ENCODE measurements around the gene ATRNL1. TPM values are rescaled to one million over a fixed set of nuclear protein-coding genes. Genes with fewer than 3 reads are reported as not detected.

The ATRNL1 gene
- total and polyA plus RNA-seq, 4 donors: 0.40 to 26.9 (median 5.3) TPM

- Histone ChIP-seq H3K9ac (ENCODE audit: low read depth in 1 of 2, low read length in 2 of 2) (no peak overlapping the region), H3K4me1 (ENCODE audit: control insufficient read depth in 4 of 4, insufficient read depth in 4 of 4, low read length in 3 of 4) (no peaks in the 10 kb centered on the region), H3K36me3 (ENCODE audit: control insufficient read depth in 4 of 4, insufficient read depth in 3 of 4, low read depth in 1 of 4, low read length in 3 of 4) (no peaks in the 10 kb centered on the region), H3K27ac (ENCODE audit: low read depth in 1 of 2, low read length in 2 of 2) (no peak overlapping the region), H3K9me3 (ENCODE audit: control insufficient read depth in 4 of 4, low read length in 3 of 4) (no peaks in the 10 kb centered on the region), H3K4me3 (ENCODE audit: low read depth in 1 of 3, low read length in 3 of 3) (no peak overlapping the region), H3K27me3 (ENCODE audit: control insufficient read depth in 4 of 4, insufficient read depth in 4 of 4, low read length in 3 of 4) (no peaks in the 10 kb centered on the region)
- no peak for DNase-seq (ENCODE audit: low spot score)
- WGBS: 83% methylated on average over 7 of the region's 7 CpGs
- TF ChIP-seq RAD21 (IDR thresholded peaks at IDR 0.05): no peak
These were observed 846.1 kb downstream of the ATRNL1 start for GRCh38 chr10:115939101-115939854.

DNA sequence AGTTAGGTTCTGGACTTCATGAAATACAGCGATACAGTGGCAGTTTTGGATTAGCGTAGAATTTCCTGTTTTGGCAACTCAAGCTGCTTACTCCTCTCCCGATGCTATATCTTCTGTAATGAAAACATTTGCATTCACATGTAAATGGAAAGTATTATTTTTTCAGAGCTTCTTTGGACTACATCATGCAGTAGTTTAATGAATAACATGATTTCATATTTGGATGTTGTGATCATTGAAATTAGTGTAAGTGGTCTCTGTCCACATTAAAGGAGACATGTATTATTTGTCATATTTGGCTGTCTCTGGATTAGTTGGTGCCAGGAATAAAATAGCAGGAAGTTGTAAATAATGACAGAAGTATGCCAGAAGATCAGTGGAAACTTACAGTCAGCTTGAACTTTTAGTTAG lies 848.2 kb downstream of the ATRNL1 start:
- no peaks in the 10 kb centered on the region for H3K4me1 ChIP-seq (ENCODE audit: control insufficient read depth in 4 of 4, insufficient read depth in 4 of 4, low read length in 3 of 4)
- no peak overlapping the region for H3K9ac ChIP-seq (ENCODE audit: low read depth in 1 of 2, low read length in 2 of 2)
- H3K36me3 ChIP-seq (ENCODE audit: control insufficient read depth in 4 of 4, insufficient read depth in 3 of 4, low read depth in 1 of 4, low read length in 3 of 4): no peaks in the 10 kb centered on the region
- H3K27me3 ChIP-seq (ENCODE audit: control insufficient read depth in 4 of 4, insufficient read depth in 4 of 4, low read length in 3 of 4): no peaks in the 10 kb centered on the region
- DNase-seq (ENCODE audit: low spot score): no peak
- H3K9me3 ChIP-seq (ENCODE audit: control insufficient read depth in 4 of 4, low read length in 3 of 4): no peaks in the 10 kb centered on the region
- H3K4me3 ChIP-seq (ENCODE audit: low read depth in 1 of 3, low read length in 3 of 3): no peak overlapping the region
- TF ChIP-seq RAD21 (IDR thresholded peaks at IDR 0.05) (no peak), GABPA (IDR thresholded peaks at IDR 0.05 in 1 of 2, conservative IDR thresholded peaks at IDR 0.05 in 1 of 2) (no peak), JUND (IDR thresholded peaks at IDR 0.05) (no peak), YY1 (IDR thresholded peaks at IDR 0.05) (no peak), FOXA2 (IDR thresholded peaks at IDR 0.05) (no peak)
- TF ChIP-seq, protein P1, sequence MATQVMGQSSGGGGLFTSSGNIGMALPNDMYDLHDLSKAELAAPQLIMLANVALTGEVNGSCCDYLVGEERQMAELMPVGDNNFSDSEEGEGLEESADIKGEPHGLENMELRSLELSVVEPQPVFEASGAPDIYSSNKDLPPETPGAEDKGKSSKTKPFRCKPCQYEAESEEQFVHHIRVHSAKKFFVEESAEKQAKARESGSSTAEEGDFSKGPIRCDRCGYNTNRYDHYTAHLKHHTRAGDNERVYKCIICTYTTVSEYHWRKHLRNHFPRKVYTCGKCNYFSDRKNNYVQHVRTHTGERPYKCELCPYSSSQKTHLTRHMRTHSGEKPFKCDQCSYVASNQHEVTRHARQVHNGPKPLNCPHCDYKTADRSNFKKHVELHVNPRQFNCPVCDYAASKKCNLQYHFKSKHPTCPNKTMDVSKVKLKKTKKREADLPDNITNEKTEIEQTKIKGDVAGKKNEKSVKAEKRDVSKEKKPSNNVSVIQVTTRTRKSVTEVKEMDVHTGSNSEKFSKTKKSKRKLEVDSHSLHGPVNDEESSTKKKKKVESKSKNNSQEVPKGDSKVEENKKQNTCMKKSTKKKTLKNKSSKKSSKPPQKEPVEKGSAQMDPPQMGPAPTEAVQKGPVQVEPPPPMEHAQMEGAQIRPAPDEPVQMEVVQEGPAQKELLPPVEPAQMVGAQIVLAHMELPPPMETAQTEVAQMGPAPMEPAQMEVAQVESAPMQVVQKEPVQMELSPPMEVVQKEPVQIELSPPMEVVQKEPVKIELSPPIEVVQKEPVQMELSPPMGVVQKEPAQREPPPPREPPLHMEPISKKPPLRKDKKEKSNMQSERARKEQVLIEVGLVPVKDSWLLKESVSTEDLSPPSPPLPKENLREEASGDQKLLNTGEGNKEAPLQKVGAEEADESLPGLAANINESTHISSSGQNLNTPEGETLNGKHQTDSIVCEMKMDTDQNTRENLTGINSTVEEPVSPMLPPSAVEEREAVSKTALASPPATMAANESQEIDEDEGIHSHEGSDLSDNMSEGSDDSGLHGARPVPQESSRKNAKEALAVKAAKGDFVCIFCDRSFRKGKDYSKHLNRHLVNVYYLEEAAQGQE (IDR thresholded peaks at IDR 0.05): no peak
- TF ChIP-seq, protein P2, sequence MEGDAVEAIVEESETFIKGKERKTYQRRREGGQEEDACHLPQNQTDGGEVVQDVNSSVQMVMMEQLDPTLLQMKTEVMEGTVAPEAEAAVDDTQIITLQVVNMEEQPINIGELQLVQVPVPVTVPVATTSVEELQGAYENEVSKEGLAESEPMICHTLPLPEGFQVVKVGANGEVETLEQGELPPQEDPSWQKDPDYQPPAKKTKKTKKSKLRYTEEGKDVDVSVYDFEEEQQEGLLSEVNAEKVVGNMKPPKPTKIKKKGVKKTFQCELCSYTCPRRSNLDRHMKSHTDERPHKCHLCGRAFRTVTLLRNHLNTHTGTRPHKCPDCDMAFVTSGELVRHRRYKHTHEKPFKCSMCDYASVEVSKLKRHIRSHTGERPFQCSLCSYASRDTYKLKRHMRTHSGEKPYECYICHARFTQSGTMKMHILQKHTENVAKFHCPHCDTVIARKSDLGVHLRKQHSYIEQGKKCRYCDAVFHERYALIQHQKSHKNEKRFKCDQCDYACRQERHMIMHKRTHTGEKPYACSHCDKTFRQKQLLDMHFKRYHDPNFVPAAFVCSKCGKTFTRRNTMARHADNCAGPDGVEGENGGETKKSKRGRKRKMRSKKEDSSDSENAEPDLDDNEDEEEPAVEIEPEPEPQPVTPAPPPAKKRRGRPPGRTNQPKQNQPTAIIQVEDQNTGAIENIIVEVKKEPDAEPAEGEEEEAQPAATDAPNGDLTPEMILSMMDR (IDR thresholded peaks at IDR 0.05; ENCODE audit: low read depth, low read length, missing input control): no peak
- TF ChIP-seq, protein P3, sequence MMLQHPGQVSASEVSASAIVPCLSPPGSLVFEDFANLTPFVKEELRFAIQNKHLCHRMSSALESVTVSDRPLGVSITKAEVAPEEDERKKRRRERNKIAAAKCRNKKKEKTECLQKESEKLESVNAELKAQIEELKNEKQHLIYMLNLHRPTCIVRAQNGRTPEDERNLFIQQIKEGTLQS (IDR thresholded peaks at IDR 0.05): no peak
- 69% methylated on average over 3 of the region's 3 CpGs for WGBS
- no peak overlapping the region for H3K27ac ChIP-seq (ENCODE audit: low read depth in 1 of 2, low read length in 2 of 2)

DNA sequence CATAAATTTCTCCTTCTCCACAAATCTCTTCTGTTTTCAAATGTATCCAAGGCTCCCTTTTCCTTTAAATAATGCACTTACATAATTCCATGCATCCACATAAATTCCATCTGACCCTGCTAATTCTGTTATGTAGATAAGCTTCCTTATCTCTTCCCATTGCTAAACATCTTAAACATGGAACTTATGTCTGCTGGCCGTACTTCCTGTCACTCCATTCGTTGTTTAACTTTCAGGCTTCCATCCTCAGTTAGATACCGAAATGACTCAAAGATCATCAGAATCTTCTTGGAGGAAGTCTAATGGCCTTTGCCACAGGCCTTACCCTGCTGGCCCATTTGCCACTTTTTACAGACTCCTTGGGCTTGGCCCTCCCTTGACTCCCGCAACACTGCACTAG lies 848.9 kb downstream of the ATRNL1 start:
- H3K27ac ChIP-seq (ENCODE audit: low read depth in 1 of 2, low read length in 2 of 2): no peak overlapping the region
- TF ChIP-seq RAD21 (IDR thresholded peaks at IDR 0.05) (no peak), NR2F2 (IDR thresholded peaks at IDR 0.05) (no peak), JUND (IDR thresholded peaks at IDR 0.05) (no peak), GABPA (IDR thresholded peaks at IDR 0.05 in 1 of 2, conservative IDR thresholded peaks at IDR 0.05 in 1 of 2) (no peak)
- H3K9me3 ChIP-seq (ENCODE audit: control insufficient read depth in 4 of 4, low read length in 3 of 4): no peaks in the 10 kb centered on the region
- no peak overlapping the region for H3K9ac ChIP-seq (ENCODE audit: low read depth in 1 of 2, low read length in 2 of 2)
- H3K27me3 ChIP-seq (ENCODE audit: control insufficient read depth in 4 of 4, insufficient read depth in 4 of 4, low read length in 3 of 4): no peaks in the 10 kb centered on the region
- H3K4me3 ChIP-seq (ENCODE audit: low read depth in 1 of 3, low read length in 3 of 3): no peak overlapping the region
- no peaks in the 10 kb centered on the region for H3K4me1 ChIP-seq (ENCODE audit: control insufficient read depth in 4 of 4, insufficient read depth in 4 of 4, low read length in 3 of 4)
- WGBS: 78% methylated on average over 4 of the region's 4 CpGs
- DNase-seq (ENCODE audit: low spot score): no peak
- no peaks in the 10 kb centered on the region for H3K36me3 ChIP-seq (ENCODE audit: control insufficient read depth in 4 of 4, insufficient read depth in 3 of 4, low read depth in 1 of 4, low read length in 3 of 4)

Measured in liver (tissue), 9 donors.